SK-N-SH (cell line): ENCODE results near the gene PLXNB1.

Experiments used
- CTCF ChIP-seq: fragments of 200-600 bp; sonication (generic); IDR thresholded peaks from 2 replicates; pipeline ENCODE4 v1.6.1; 2017; ENCODE audit warnings: antibody characterized with exemption, mild to moderate bottlenecking, moderate library complexity
- POLR2AphosphoS5 ChIP-seq: IDR thresholded peaks from 2 replicates; pipeline ENCODE4 v1.6.1; 2012; ENCODE audit warnings: low read depth, low read length
- RAD21 ChIP-seq: IDR thresholded peaks from 2 replicates; pipeline ENCODE4 v1.6.1; 2012; ENCODE audit warnings: mild to moderate bottlenecking, low read length
- ZBTB33 ChIP-seq: IDR thresholded peaks from 2 replicates; pipeline ENCODE4 v1.4.0; 2012; ENCODE audit warnings: low read depth, borderline replicate concordance

GRCh38 chr3:48472673-48472922, 42.7 kb upstream of the PLXNB1 start:
- TF ChIP-seq ZBTB33 (no peak), CTCF (no peak), RAD21 (no peak), POLR2AphosphoS5 (no peak)
